Lower leg skin (tissue), 3 donors: ENCODE data around the gene IFT27.

Experiments used
- CTCF ChIP-seq, 3 donors: fragments of 450-650 bp; IDR thresholded peaks; one replicate each; pipeline ENCODE4 v1.5.1; 2016; ENCODE audit warnings: antibody characterized with exemption in 3 of 3, mild to moderate bottlenecking in 3 of 3, moderate library complexity in 2 of 3
- POLR2A ChIP-seq, 2 donors: fragments of 450-650 bp; IDR thresholded peaks; one replicate each; pipeline ENCODE4 v1.6.1; 2016 to 2017; ENCODE audit warnings: antibody characterized with exemption in 2 of 2, mild to moderate bottlenecking in 1 of 2, moderate library complexity in 1 of 2

- TF ChIP-seq CTCF (IDR thresholded peaks at IDR 0.05) (no peak), POLR2A (IDR thresholded peaks at IDR 0.05) (no peak)
Measured at GRCh38 chr22:36797374-36797773, 21.5 kb upstream of the IFT27 start.
